Esophagus muscularis mucosa (tissue), 4 donors: ENCODE measurements around the gene HSPA8. TPM values are rescaled to one million over a fixed set of nuclear protein-coding genes. Genes with fewer than 3 reads are reported as not detected.

Source experiments
- DNase-seq: peaks from one replicate; pipeline ENCODE4 v3.0.0-alpha.2; 2017; ENCODE audit errors: extremely low spot score
- H3K27ac ChIP-seq, 4 donors: fragments of 200-600 bp; sonication (generic); replicated peaks in 1 of 4; 1 replicate in 3 of 4; 2 replicates in 1 of 4; pipeline ENCODE4 v1.5.1; 2016 to 2019; ENCODE audit warnings: mild to moderate bottlenecking in 1 of 4
- H3K27me3 ChIP-seq, 4 donors: fragments of 200-600 bp; sonication (generic); one replicate each; pipeline versions ENCODE4 v1.5.1 to v1.6.0; 2016 to 2019
- H3K36me3 ChIP-seq, 4 donors: fragments of 200-600 bp; sonication (generic); one replicate each; pipeline ENCODE4 v1.5.1; 2016 to 2019
- H3K4me1 ChIP-seq, 4 donors: fragments of 200-600 bp; sonication (generic); one replicate each; pipeline ENCODE4 v1.5.1; 2016 to 2019
- H3K4me3 ChIP-seq, 4 donors: fragments of 200-600 bp; sonication (generic); 1 replicate in 2 of 4; 2 replicates in 2 of 4; pipeline ENCODE4 v1.5.1; 2016 to 2019; ENCODE audit warnings: mild to moderate bottlenecking in 4 of 4, moderate library complexity in 1 of 4
- H3K9me3 ChIP-seq, 4 donors: fragments of 200-600 bp; sonication (generic); 1 replicate in 3 of 4; 2 replicates in 1 of 4; pipeline ENCODE4 v1.5.1; 2016 to 2019
- CTCF ChIP-seq, 3 experiments: fragments of 200-600 bp in 2 of 3; fragments of 450-650 bp in 1 of 3; sonication (generic) in 2 of 3; IDR thresholded peaks; one replicate each; pipeline ENCODE4 v1.5.1; 2017 to 2019; ENCODE audit warnings: antibody characterized with exemption in 3 of 3, mild to moderate bottlenecking in 2 of 3, moderate library complexity in 1 of 3
- EP300 ChIP-seq: sonication (generic); formaldehyde crosslinking; IDR thresholded peaks from one replicate; pipeline ENCODE4 v1.6.1; 2017; ENCODE audit warnings: antibody characterized with exemption
- POLR2A ChIP-seq: fragments of 450-650 bp; IDR thresholded peaks from one replicate; pipeline ENCODE4 v1.6.1; 2017; ENCODE audit warnings: antibody characterized with exemption, moderate library complexity, mild to moderate bottlenecking, low read depth
- POLR2AphosphoS5 ChIP-seq, 2 donors: sonication (generic); formaldehyde crosslinking; IDR thresholded peaks; one replicate each; pipeline ENCODE4 v1.6.1; 2017; ENCODE audit warnings: antibody characterized with exemption in 2 of 2
- WGBS: methylation state at CpG from one replicate; pipeline ENCODE4 v1.1.5; 2018; 5-methylcytosine and 5-hydroxymethylcytosine counted together
- intact Hi-C: fragments of 100-400 bp; cut with DNase I; formaldehyde crosslinking; loops from one replicate; pipeline ENCODE4 v1.15.1; 2023
- total RNA-seq, 4 donors: library from RNA; depleted of rRNA; stranded (reverse); fragments of >200 nt; gene quantifications; one replicate each; pipeline versions ENCODE4 v1.1.0 to v1.2.1, GENCODE V29; 2016

The HSPA8 gene
- total RNA-seq, 4 donors from 2014 or later: 982 to 1,379 (median 1,192) TPM

GRCh38 chr11:123034597-123034996, 27.3 kb downstream of the HSPA8 start:
- no peak for DNase-seq
- no peaks in the 10 kb centered on the region for H3K36me3 ChIP-seq
- WGBS: 74% methylated on average over 6 of the region's 6 CpGs
- H3K27me3 ChIP-seq: no peaks in the 10 kb centered on the region
- no peak overlapping the region for H3K4me3 ChIP-seq
- no peaks in the 10 kb centered on the region for H3K4me1 ChIP-seq
- no peak overlapping the region for H3K27ac ChIP-seq
- no peaks in the 10 kb centered on the region for H3K9me3 ChIP-seq
- TF ChIP-seq EP300 (no peak), CTCF (IDR thresholded peaks at IDR 0.05) (no peak), POLR2AphosphoS5 (IDR thresholded peaks at IDR 0.05) (no peak), POLR2A (no peak)
- intact Hi-C loops: no loop called here

- H3K4me1 ChIP-seq: no peaks in the 10 kb centered on the region
- H3K4me3 ChIP-seq: no peak overlapping the region
- WGBS: 42% methylated on average over 9 of the region's 10 CpGs
- TF ChIP-seq POLR2A (no peak), EP300 (no peak), CTCF (IDR thresholded peaks at IDR 0.05) (peak in 1 of 3 experiments; percentile 24)
- no peaks in the 10 kb centered on the region for H3K27me3 ChIP-seq
- H3K36me3 ChIP-seq: no peaks in the 10 kb centered on the region
- no peaks in the 10 kb centered on the region for H3K9me3 ChIP-seq
- H3K27ac ChIP-seq: no peak overlapping the region
- intact Hi-C loops: no loop called here
- no peak for DNase-seq
Measured at GRCh38 chr11:123033895-123034294, 28.0 kb downstream of the HSPA8 start.

- Histone ChIP-seq H3K9me3 (no peaks in the 10 kb centered on the region), H3K27me3 (no peaks in the 10 kb centered on the region), H3K27ac (no peak overlapping the region), H3K4me3 (no peak overlapping the region), H3K4me1 (no peaks in the 10 kb centered on the region), H3K36me3 (no peaks in the 10 kb centered on the region)
- DNase-seq: no peak
- TF ChIP-seq POLR2AphosphoS5 (IDR thresholded peaks at IDR 0.05) (no peak), EP300 (no peak), CTCF (IDR thresholded peaks at IDR 0.05) (no peak), POLR2A (no peak)
- intact Hi-C loops: no loop called here
- WGBS: 80% methylated on average over 4 of the region's 4 CpGs
Measured at GRCh38 chr11:123030517-123030916, 31.4 kb downstream of the HSPA8 start.

DNA sequence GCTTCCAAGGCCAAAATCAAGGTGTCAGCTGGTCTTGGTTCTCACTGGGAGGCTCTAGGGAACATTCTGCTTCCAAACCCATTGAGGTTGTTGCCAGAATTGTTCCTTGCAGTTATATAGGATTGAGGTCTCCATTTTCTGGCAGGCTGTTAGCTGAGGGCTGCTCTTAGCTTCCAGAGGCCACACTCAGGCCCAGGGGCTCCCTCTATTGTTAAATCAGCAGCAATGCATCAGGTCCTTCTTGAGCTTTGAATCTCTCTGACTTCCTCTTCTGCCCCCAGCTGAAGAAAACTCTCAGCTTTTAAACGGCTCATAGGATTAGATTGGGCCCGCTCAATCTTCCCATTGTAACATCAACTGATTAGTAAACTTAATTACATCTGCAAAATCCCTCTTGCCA, 41.0 kb downstream of the HSPA8 start:
- Histone ChIP-seq H3K27ac (no peak overlapping the region), H3K4me1 (peaks cover 0 to 5% (median 4%) of the 10 kb centered on the region in 4 donors), H3K36me3 (no peaks in the 10 kb centered on the region), H3K4me3 (no peak overlapping the region), H3K27me3 (peaks cover 0 to 20% (median 0%) of the 10 kb centered on the region in 4 donors), H3K9me3 (no peaks in the 10 kb centered on the region)
- WGBS: 69% methylated on average over 2 of the region's 2 CpGs
- intact Hi-C loops: loop anchor here (5.0 kb wide), 1 partner anchor 109 kb away; no protein-coding TSS in a partner anchor
- TF ChIP-seq POLR2AphosphoS5 (IDR thresholded peaks at IDR 0.05) (no peak), CTCF (IDR thresholded peaks at IDR 0.05) (peak; percentile 14 to 56 (median 24)), POLR2A (no peak), EP300 (no peak)
- DNase-seq: no peak

DNA sequence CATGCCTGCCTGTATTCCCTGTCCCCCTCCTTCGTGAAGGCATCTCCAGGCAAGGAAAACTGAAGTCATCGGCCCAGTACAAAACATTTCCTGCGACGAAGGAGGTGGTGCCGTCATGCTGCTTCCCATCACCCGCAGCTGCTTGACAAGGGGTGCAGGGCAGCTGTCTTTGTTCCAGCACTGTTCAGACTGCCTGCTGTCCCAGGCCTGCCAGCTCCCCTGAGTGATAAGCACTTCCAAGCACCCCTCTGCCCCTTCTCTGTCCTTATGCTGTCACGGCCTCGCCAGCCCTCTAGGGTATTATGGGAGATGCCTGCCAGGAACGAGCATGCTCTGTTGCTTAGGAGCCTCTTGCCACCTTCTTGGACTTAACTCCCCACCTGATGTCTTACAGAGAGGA, 43.2 kb downstream of the HSPA8 start:
- H3K4me3 ChIP-seq: no peak overlapping the region
- WGBS: 78% methylated on average over 9 of the region's 9 CpGs
- peaks cover 0 to 5% (median 4%) of the 10 kb centered on the region in 4 donors for H3K4me1 ChIP-seq
- peaks cover 0 to 10% (median 0%) of the 10 kb centered on the region in 4 donors for H3K27me3 ChIP-seq
- H3K36me3 ChIP-seq: no peaks in the 10 kb centered on the region
- no peak for DNase-seq
- intact Hi-C loops: no loop called here
- H3K9me3 ChIP-seq: no peaks in the 10 kb centered on the region
- H3K27ac ChIP-seq: no peak overlapping the region
- TF ChIP-seq POLR2A (no peak), EP300 (no peak), CTCF (IDR thresholded peaks at IDR 0.05) (no peak), POLR2AphosphoS5 (IDR thresholded peaks at IDR 0.05) (no peak)
